Hippocampal formation (tissue), 2 donors: ENCODE results near the gene TRAPPC2B.

Source experiments
- DNase-seq, 2 donors: peaks; one replicate each; lab custom pipeline; 2025; lab: John Stamatoyannopoulos, UW

Gene TRAPPC2B

GRCh38 chr19:57362997-57363687, at the start of gene TRAPPC2B, which contains the start of gene ZNF547:
TSS of gene TRAPPC2B (plus strand) at chr19:57363551. CDS start at chr19:57364834, 1,283 bp downstream.
TSS of gene ZNF547 (plus strand) at chr19:57363551. CDS start at chr19:57368556, 5,005 bp downstream.
- peak; percentile 95 for DNase-seq

GRCh38 chr19:57314146-57314545, 49.2 kb upstream of the TRAPPC2B start:
- DNase-seq: no peak

DNA sequence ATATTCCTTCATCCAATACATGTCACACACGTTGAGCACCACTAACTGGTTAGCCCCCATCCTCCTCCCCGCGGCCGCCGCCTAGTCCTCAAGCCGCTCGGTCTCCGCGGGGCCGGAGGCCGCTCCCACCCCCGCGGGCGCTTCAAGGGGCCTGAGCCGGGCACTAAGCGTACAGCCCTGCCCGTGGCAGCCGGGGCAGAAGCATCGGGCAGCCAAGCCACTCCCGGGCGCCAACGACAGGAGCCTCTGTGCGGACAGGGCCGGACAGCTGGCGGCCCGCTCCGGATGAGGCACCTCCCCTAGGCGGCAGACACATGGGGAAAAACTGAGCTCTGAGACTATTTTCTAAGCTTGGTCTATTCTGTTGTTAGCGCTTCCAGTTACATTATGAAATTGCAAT, 45.8 kb upstream of the TRAPPC2B start:
- no peak for DNase-seq

- no peak for DNase-seq
Observed at GRCh38 chr19:57319869-57320179, 43.5 kb upstream of the TRAPPC2B start.

DNA sequence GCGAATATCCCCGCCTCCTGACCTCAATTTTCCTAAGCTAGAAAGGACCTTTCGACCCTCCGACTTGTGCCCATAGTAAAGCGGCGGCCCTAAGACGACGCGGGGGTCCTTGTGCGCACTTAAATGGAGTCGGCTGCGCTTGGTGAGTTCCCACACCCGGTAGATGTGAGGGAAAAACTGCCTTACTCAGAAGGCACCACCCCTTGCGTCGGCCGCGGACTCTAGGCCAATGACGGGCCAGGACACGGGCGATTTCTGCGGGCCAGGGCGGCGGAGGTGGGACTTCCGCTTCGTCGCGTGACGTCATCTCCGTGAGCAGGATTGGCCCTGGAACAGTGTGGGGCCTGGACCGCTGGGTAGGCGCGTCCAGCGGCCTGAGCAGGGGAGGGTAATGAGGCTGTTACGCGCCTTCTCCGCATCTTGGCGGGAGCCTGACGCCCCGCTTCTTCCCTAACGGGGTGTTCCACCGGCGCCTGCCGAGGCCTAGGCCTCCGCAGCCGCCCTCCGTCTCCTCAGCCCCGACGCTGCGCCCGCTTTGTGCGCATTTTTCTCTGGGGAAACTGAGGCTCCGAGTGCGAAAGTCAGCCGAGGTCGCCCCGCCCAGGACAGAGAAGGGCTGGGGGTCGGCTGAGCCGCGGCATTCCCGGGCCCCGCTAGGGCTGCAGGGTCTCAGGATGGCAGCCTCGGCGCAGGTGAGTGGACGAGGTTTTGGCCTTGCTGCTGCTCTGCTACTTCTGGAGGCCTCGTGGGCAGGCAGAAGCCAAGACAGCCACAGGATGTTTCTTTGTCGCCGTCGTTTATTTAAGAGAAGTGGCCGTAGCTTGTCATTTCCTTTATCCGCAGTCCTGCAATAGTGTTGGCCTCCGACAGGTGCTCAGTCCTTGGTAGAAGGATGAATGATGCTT, 42.9 kb upstream of the TRAPPC2B start, which contains the start of gene ZNF543:
ZNF543 (plus strand) TSS at position 293 of the 905 bp plus-strand sequence; CDS start at position 675, 382 bp downstream.
- DNase-seq: peak; percentile 92 to 94

- DNase-seq: no peak
Observed at GRCh38 chr19:57321116-57321515, 42.2 kb upstream of the TRAPPC2B start.

GRCh38 chr19:57321751-57322150, 41.6 kb upstream of the TRAPPC2B start:
- no peak for DNase-seq

- no peak for DNase-seq
Observed at GRCh38 chr19:57324992-57325391, 38.4 kb upstream of the TRAPPC2B start.

DNA sequence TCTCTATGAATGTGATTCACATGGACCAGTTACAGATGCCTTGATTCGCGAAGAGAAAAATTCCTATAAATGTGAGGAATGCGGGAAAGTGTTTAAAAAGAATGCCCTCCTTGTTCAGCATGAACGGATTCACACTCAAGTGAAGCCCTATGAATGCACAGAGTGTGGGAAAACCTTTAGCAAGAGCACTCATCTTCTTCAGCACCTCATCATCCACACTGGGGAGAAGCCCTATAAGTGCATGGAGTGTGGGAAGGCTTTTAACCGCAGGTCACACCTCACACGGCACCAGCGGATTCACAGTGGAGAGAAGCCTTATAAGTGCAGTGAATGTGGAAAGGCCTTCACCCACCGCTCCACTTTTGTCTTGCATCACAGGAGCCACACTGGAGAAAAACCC, 35.4 kb upstream of the TRAPPC2B start:
- DNase-seq: no peak

DNA sequence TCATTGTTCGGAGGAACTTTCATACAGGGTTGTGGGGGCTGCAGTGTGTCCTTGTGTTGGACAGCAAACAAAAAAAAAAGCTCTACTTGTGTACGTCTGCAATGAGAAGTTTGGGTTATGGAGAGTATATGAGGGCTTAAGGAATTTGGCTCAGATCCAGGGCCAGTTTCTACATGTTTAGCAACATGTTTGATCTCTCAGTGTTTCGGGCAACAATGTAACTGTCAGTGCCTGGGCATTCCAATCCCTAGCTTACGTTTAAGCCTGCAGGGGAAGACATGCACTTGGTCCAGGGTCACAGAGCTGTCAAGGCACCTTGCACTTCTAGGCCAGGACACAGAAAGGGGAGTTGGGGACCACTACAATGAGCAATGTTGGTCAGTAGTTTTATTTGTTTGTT, 29.2 kb upstream of the TRAPPC2B start:
- DNase-seq: no peak

- DNase-seq: no peak
Observed at GRCh38 chr19:57338877-57339276, 24.5 kb upstream of the TRAPPC2B start.

DNA sequence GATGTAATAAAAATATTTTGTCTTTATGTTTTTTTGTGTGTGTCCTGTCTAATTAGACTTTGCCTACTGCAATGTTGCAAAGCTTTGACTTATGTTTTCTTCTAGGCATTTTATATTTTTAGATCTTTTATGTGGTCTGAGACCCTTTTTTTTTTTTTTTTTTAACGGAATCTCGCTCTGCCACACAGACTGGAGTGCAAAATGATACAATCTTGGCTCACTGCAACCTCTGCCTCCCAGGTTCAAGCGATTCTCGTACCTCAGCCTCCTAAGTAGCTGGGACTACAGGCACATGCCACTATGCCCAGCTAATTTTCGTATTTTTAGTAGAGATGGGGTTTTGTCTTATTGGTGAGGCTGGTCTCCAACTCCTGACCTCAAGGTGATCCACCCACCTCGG, 20.8 kb upstream of the TRAPPC2B start:
- DNase-seq: no peak

- no peak for DNase-seq
Observed at GRCh38 chr19:57348136-57348535, 15.2 kb upstream of the TRAPPC2B start.

GRCh38 chr19:57350877-57351805, 12.2 kb upstream of the TRAPPC2B start, which contains the start of gene ZNF304:
TSS of gene ZNF304 (plus strand) at chr19:57351271. CDS start at chr19:57351665, 394 bp downstream.
- peak; percentile 93 to 96 for DNase-seq

DNA sequence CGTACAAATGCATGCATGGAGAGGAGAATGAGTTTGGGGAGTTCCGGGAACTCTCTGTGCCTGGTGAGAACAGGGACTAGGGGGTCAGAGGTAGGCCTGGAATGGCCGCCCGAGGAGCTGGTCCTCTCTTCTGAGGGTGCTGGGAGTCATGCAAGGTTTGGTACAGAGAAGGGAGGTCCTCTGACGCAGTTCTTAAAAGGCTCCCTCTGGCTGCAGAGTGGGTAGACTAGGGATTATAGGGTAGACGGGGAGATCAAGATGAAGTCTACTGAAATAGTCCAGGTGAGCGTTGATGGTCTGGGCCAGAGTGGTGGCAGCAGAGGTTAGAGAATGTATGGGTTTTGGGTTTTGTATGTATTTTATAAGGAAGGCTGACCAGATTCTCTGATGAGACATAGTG, 11.5 kb upstream of the TRAPPC2B start:
- no peak for DNase-seq

DNA sequence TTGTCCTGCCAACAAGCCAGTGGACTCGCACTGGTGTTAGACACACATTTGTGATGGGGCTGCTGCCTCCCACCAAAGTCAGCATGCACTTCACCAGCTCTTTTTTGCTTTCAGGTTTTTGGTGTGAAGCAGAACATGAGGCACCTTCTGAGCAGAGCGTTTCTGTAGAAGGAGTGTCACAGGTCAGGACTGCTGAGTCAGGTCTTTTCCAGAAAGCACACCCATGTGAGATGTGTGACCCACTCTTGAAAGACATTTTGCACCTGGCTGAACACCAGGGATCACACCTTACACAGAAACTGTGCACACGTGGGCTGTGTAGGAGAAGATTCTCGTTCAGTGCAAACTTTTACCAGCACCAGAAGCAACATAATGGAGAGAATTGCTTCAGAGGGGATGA, 7.4 kb upstream of the TRAPPC2B start:
- no peak for DNase-seq

GRCh38 chr19:57357406-57357805, 5.9 kb upstream of the TRAPPC2B start:
- DNase-seq: no peak

- no peak for DNase-seq
Observed at GRCh38 chr19:57359300-57359699, 4.1 kb upstream of the TRAPPC2B start.

GRCh38 chr19:57362419-57362818, 932 bp upstream of the TRAPPC2B start:
- DNase-seq: no peak

DNA sequence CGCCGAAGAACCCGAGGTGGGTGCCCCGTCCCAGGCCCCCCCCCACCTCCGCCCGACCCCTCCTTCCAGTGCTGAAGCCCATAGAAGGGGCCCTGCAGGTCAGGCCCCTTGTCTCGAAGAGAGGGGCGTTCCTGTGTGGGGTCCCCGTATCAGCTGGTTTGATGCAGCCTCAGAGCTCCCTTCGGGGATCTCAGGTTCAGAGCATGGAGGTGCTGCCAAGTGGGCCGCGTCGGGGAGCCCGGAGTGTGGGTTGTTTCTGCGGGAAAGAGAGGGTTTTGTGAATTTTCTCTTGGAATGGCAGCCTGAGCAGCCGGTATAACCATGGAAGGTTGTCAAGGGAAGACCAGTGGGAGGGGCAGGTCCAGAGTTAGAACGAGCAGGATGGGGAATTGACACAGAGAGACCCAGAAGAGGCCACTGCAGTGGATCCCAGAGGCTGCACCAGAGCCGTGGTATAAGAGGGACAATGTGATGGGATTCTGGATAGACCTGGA, 384 bp downstream of the TRAPPC2B start:
- DNase-seq: no peak

GRCh38 chr19:57366776-57367175, 3.4 kb downstream of the TRAPPC2B start:
- DNase-seq: no peak

GRCh38 chr19:57374179-57374578, 10.8 kb downstream of the TRAPPC2B start:
- DNase-seq: no peak
